IMR-90 (cell line): Measurements from ENCODE around the gene PMPCB. TPM values are rescaled to one million over a fixed set of nuclear protein-coding genes. Genes with fewer than 3 reads are reported as not detected.
"Not testable (repeated sequence)": the region's sequence is repeated elsewhere in the genome, so short reads cannot be mapped to it uniquely, and the experiment has no call there.

ENCODE experiments used
- ATAC-seq: fragments of 200-7000 bp; cut with Tn5 transposase; 2 replicates; pipeline ENCODE4 v1.9.1; 2020; ENCODE audit warnings: low read depth, mild to moderate bottlenecking, moderate library complexity
- BruUV-seq: library from RNA; stranded (reverse); fragments of 400-500 nt; replicated peaks from 2 replicates; lab custom pipeline; 2021; lab: Mats Ljungman, UMichigan
- CTCF ChIA-PET: fragments of 300-600 bp; formaldehyde crosslinking; extraction: SDS; loops from one replicate; lab custom pipeline; 2021; ENCODE audit warnings: antibody characterized with exemption; lab: Yijun Ruan, JAX
- POLR2A ChIA-PET: fragments of 300-600 bp; sonication (Branson Sonifier 250); formaldehyde crosslinking; loops from one replicate; lab custom pipeline; 2022; ENCODE audit warnings: antibody characterized with exemption; ENCODE audit not compliant: unreplicated experiment; lab: Charles Lee
- DNase-seq: peaks from one replicate; pipeline ENCODE4 v3.0.0; 2013
- H2AFZ ChIP-seq: replicated peaks from 2 replicates; pipeline ENCODE3; 2013; ENCODE audit warnings: low read length, mild to moderate bottlenecking; ENCODE audit not compliant: poor library complexity
- H2AK5ac ChIP-seq: 2 replicates; pipeline ENCODE4 v1.6.1; 2013; ENCODE audit warnings: low read depth, low read length, inconsistent platforms
- H2AK9ac ChIP-seq: replicated peaks from 2 replicates; pipeline ENCODE3; 2013; ENCODE audit warnings: mild to moderate bottlenecking, low read depth, low read length, moderate library complexity; ENCODE audit not compliant: poor library complexity
- H2BK120ac ChIP-seq: 2 replicates; pipeline ENCODE4 v1.6.1; 2013; ENCODE audit warnings: low read depth, low read length, inconsistent platforms
- H2BK15ac ChIP-seq: 3 replicates; pipeline ENCODE4 v1.6.1; 2013; ENCODE audit warnings: low read depth, low read length, inconsistent platforms
- H2BK20ac ChIP-seq: 2 replicates; pipeline ENCODE4 v1.6.1; 2013; ENCODE audit warnings: low read depth, mild to moderate bottlenecking, inconsistent platforms, low read length, moderate library complexity
- H2BK5ac ChIP-seq: 2 replicates; pipeline ENCODE4 v1.6.1; 2013; ENCODE audit warnings: mild to moderate bottlenecking, low read depth, low read length, inconsistent platforms; ENCODE audit not compliant: poor library complexity, severe bottlenecking
- H3K14ac ChIP-seq: replicated peaks from 2 replicates; pipeline ENCODE4 v1.6.1; 2013; ENCODE audit warnings: low read depth, low read length, inconsistent platforms
- H3K18ac ChIP-seq: 2 replicates; pipeline ENCODE4 v1.6.1; 2013; ENCODE audit warnings: low read depth, low read length, control low read depth
- H3K23ac ChIP-seq: 2 replicates; pipeline ENCODE4 v1.6.1; 2013; ENCODE audit warnings: low read depth, low read length, inconsistent platforms
- H3K27ac ChIP-seq: 2 replicates; pipeline ENCODE4 v1.5.1; 2013; ENCODE audit warnings: mild to moderate bottlenecking, control low read depth, low read length; ENCODE audit not compliant: insufficient read depth
- H3K27me3 ChIP-seq: 2 replicates; pipeline ENCODE4 v1.6.1; 2013; ENCODE audit warnings: low read length; ENCODE audit not compliant: control insufficient read depth, insufficient read depth
- H3K36me3 ChIP-seq: 2 replicates; pipeline ENCODE4 v1.6.1; 2013; ENCODE audit warnings: low read length, mixed read lengths; ENCODE audit not compliant: control insufficient read depth, insufficient read depth
- H3K4ac ChIP-seq: 2 replicates; pipeline ENCODE4 v1.6.1; 2013; ENCODE audit warnings: low read depth, low read length, inconsistent platforms
- H3K4me1 ChIP-seq: 2 replicates; pipeline ENCODE4 v1.6.1; 2013; ENCODE audit warnings: low read length, mixed read lengths; ENCODE audit not compliant: control insufficient read depth, insufficient read depth
- H3K4me2 ChIP-seq: 2 replicates; pipeline ENCODE4 v1.6.1; 2013; ENCODE audit warnings: low read depth, mild to moderate bottlenecking, control low read depth, low read length, moderate library complexity
- H3K4me3 ChIP-seq: 2 replicates; pipeline ENCODE4 v1.5.1; 2013; ENCODE audit warnings: low read depth, mild to moderate bottlenecking, control low read depth, low read length, moderate library complexity; ENCODE audit not compliant: insufficient read depth
- H3K56ac ChIP-seq: 2 replicates; pipeline ENCODE4 v1.6.1; 2013; ENCODE audit warnings: low read length, inconsistent platforms; ENCODE audit not compliant: insufficient read depth; ENCODE audit errors: extremely low read depth
- H3K79me1 ChIP-seq, 2 experiments: 2 replicates each; pipeline ENCODE4 v1.6.1; 2013; ENCODE audit warnings: low read length in 2 of 2, inconsistent platforms in 1 of 2, low read depth in 1 of 2
- H3K9ac ChIP-seq: 2 replicates; pipeline ENCODE4 v1.6.1; 2013; ENCODE audit warnings: low read depth, low read length, control low read depth
- H3K9me1 ChIP-seq: 2 replicates; pipeline ENCODE4 v1.6.1; 2013; ENCODE audit warnings: low read length, inconsistent platforms; ENCODE audit not compliant: insufficient read depth
- H3K9me3 ChIP-seq: 2 replicates; pipeline ENCODE4 v1.6.1; 2013; ENCODE audit warnings: low read length; ENCODE audit not compliant: control insufficient read depth, insufficient read depth
- H4K20me1 ChIP-seq: 2 replicates; pipeline ENCODE4 v1.6.1; 2013; ENCODE audit warnings: low read length, inconsistent platforms; ENCODE audit not compliant: insufficient read depth
- H4K5ac ChIP-seq: 2 replicates; pipeline ENCODE4 v1.6.1; 2013; ENCODE audit warnings: mild to moderate bottlenecking, low read depth, low read length, control low read depth
- H4K8ac ChIP-seq, 2 experiments: 2 replicates each; pipeline ENCODE4 v1.6.1; 2013; ENCODE audit warnings: low read depth in 2 of 2, low read length in 2 of 2, control low read depth in 1 of 2, inconsistent platforms in 1 of 2
- H4K91ac ChIP-seq: 2 replicates; pipeline ENCODE4 v1.6.1; 2013; ENCODE audit warnings: low read depth, low read length, inconsistent platforms; ENCODE audit not compliant: insufficient read depth
- WGBS, 2 experiments: methylation state at CpG; one replicate each; pipeline versions ENCODE4 v1.1.5 to v1.1.7; 2013; ENCODE audit warnings: missing lambda C conversion rate in 2 of 2; ENCODE audit not compliant: insufficient read length in 1 of 2; ENCODE audit errors: extremely low coverage in 2 of 2; 5-methylcytosine and 5-hydroxymethylcytosine counted together
- dilution Hi-C: fragments of 300-500 bp; cut with HindIII; formaldehyde crosslinking; loops from one replicate; pipeline ENCODE4 v1.14.3; 2018; ENCODE audit warnings: low sequenced_read_pairs; ENCODE audit not compliant: unreplicated experiment
- in situ Hi-C: fragments of 300-500 bp; cut with MboI; formaldehyde crosslinking; loops from 3 replicates; pipeline ENCODE4 v1.14.3; 2019; ENCODE audit warnings: low sequenced_read_pairs, inconsistent platforms, mixed read lengths
- intact Hi-C: fragments of 100-400 bp; cut with micrococcal nuclease; formaldehyde crosslinking; loops from 2 replicates; pipeline ENCODE4 v1.10.0; 2022
- polyA plus RNA-seq, 3 experiments: library from polyadenylated mRNA; depleted of rRNA; stranded (reverse); fragments of >200 nt; gene quantifications; 2 replicates each; pipeline ENCODE4 v1.2.3, GENCODE V29; 2012; ENCODE audit warnings: low replicate concordance in 1 of 3
- total RNA-seq: library from RNA; depleted of rRNA; stranded (reverse); fragments of >200 nt; gene quantifications from 2 replicates; pipeline ENCODE4 v1.2.3, GENCODE V29; 2012

Gene PMPCB
- total and polyA plus RNA-seq, 2 of the 4 experiments (the other 2 are of a cell fraction): 50.4 to 72.8 TPM

GRCh38 chr7:103278195-103278594, 19.0 kb upstream of the PMPCB start:
- H3K9me1 ChIP-seq, H3K9me3 ChIP-seq, ATAC-seq, dilution Hi-C loops, H3K4me3 ChIP-seq, H3K36me3 ChIP-seq, H4K5ac ChIP-seq, H2BK15ac ChIP-seq, in situ Hi-C loops, H3K14ac ChIP-seq, H2AFZ ChIP-seq, H2AK5ac ChIP-seq, H3K4me2 ChIP-seq, H3K4me1 ChIP-seq, H2BK20ac ChIP-seq, H3K18ac ChIP-seq, CTCF ChIA-PET, H3K9ac ChIP-seq, DNase-seq, H4K91ac ChIP-seq, H3K56ac ChIP-seq, H3K4ac ChIP-seq, H3K79me1 ChIP-seq, H4K20me1 ChIP-seq, H4K8ac ChIP-seq, BruUV-seq, intact Hi-C loops, H2BK120ac ChIP-seq, H3K27ac ChIP-seq, H3K23ac ChIP-seq, H3K27me3 ChIP-seq, H2AK9ac ChIP-seq, POLR2A ChIA-PET, H2BK5ac ChIP-seq: not testable (repeated sequence)
- WGBS, 2 experiments: no CpG with 5 or more reads among the region's 2 CpGs

GRCh38 chr7:103279636-103279962, 17.6 kb upstream of the PMPCB start:
- H3K27me3 ChIP-seq, H3K56ac ChIP-seq, H4K5ac ChIP-seq, H3K18ac ChIP-seq, H4K91ac ChIP-seq, H2AK5ac ChIP-seq, H3K79me1 ChIP-seq, H2BK15ac ChIP-seq, dilution Hi-C loops, H2BK20ac ChIP-seq, BruUV-seq, DNase-seq, H2BK120ac ChIP-seq, in situ Hi-C loops, H3K9me3 ChIP-seq, H3K4ac ChIP-seq, H2BK5ac ChIP-seq, H3K4me1 ChIP-seq, H2AK9ac ChIP-seq, H4K20me1 ChIP-seq, H3K14ac ChIP-seq, intact Hi-C loops, POLR2A ChIA-PET, H3K9me1 ChIP-seq, H3K36me3 ChIP-seq, H3K23ac ChIP-seq: not testable (repeated sequence)
- CTCF ChIA-PET: interaction anchor here (0.6 kb wide), 1 partner anchor 10 kb away, joined by 4 read pairs; no protein-coding TSS in a partner anchor
- H3K4me2 ChIP-seq: peak overlapping the region; percentile 70
- WGBS, 2 experiments: 5% methylated on average over 4 of the region's 12 CpGs; no CpG with 5 or more reads in 1 of the 2 experiments
- peak overlapping the region; percentile 84 for H2AFZ ChIP-seq
- peak overlapping the region; percentile 56; the same call in 1 of the 2 replicates for H3K9ac ChIP-seq
- peak overlapping the region in 1 of 2 experiments; percentile 55; a peak in 1 of 4 replicates for H4K8ac ChIP-seq
- peak; percentile 43 for ATAC-seq
- H3K27ac ChIP-seq: peak overlapping the region; percentile 17; the same call in 1 of the 2 replicates
- H3K4me3 ChIP-seq: peak overlapping the region; percentile 71
